Activated naive CD4-positive, alpha-beta T cell treated with anti-CD3 and anti-CD28 coated beads, Interleukin-2, amount 10 ng/mL, durations not matched to agents 7 days and 5 days (primary cell): ENCODE measurements around the gene COG5.

ENCODE experiments used
- CTCF ChIA-PET: fragments of 350-600 bp; sonication (Branson Sonifier 250); formaldehyde crosslinking; loops from one replicate; lab custom pipeline; 2021; ENCODE audit warnings: antibody characterized with exemption; lab: Charles Lee
- DNase-seq: peaks from one replicate; pipeline ENCODE4 v3.0.0-alpha.2; 2020
- H3K27ac Mint-ChIP-seq: one replicate; pipeline ENCODE4 v1.8.0; 2021; ENCODE audit warnings: mild to moderate bottlenecking, moderate library complexity, mixed read lengths
- H3K27me3 Mint-ChIP-seq: one replicate; pipeline ENCODE4 v1.8.0; 2021; ENCODE audit warnings: mild to moderate bottlenecking, mixed read lengths
- H3K36me3 Mint-ChIP-seq: one replicate; pipeline ENCODE4 v1.8.0; 2021; ENCODE audit warnings: mixed read lengths
- H3K4me1 Mint-ChIP-seq: one replicate; pipeline ENCODE4 v1.8.0; 2021; ENCODE audit warnings: mixed read lengths
- H3K4me3 Mint-ChIP-seq: one replicate; pipeline ENCODE4 v1.8.0; 2021; ENCODE audit warnings: mild to moderate bottlenecking, moderate library complexity, mixed read lengths
- H3K9me3 Mint-ChIP-seq: one replicate; pipeline ENCODE4 v1.8.0; 2021; ENCODE audit warnings: mixed read lengths

COG5 gene

GRCh38 chr7:107152011-107152410, 411.7 kb downstream of the COG5 start:
- Mint-ChIP-seq H3K9me3 (no peaks in the 10 kb centered on the region), H3K4me1 (no peaks in the 10 kb centered on the region), H3K27me3 (peaks cover 4% of the 10 kb centered on the region), H3K36me3 (no peaks in the 10 kb centered on the region), H3K4me3 (no peak overlapping the region), H3K27ac (no peak overlapping the region)
- CTCF ChIA-PET, result interaction anchor here (0.8 to 6.5 kb wide), 6 partner anchors 12 to 415 kb away, joined by 3 to 55 read pairs (median 3); no protein-coding TSS in a partner anchor
- DNase-seq, result no peak
